PC-9 (cell line): ENCODE results near the gene FBXL17. TPM values are rescaled to one million over a fixed set of nuclear protein-coding genes. Genes with fewer than 3 reads are reported as not detected.
A peak's percentile ranks its signal among the peaks of the same experiment; 100 is the strongest.

Experiments used
- BruUV-seq: library from RNA; stranded (reverse); fragments of 400-500 nt; replicated peaks from 2 replicates; lab custom pipeline; 2021; lab: Mats Ljungman, UMichigan
- CTCF ChIA-PET: fragments of 300-600 bp; sonication (Branson Sonifier 250); formaldehyde crosslinking; loops from one replicate; lab custom pipeline; 2022; ENCODE audit warnings: antibody characterized with exemption; lab: Charles Lee
- POLR2A ChIA-PET: fragments of 300-600 bp; sonication (Branson Sonifier 250); formaldehyde crosslinking; loops from one replicate; lab custom pipeline; 2022; ENCODE audit warnings: antibody characterized with exemption; ENCODE audit not compliant: unreplicated experiment; lab: Charles Lee
- DNase-seq, 2 experiments: peaks; one replicate each; pipeline versions ENCODE4 v3.0.0 to v3.0.0-alpha.2; 2015 to 2022; ENCODE audit warnings: mixed read lengths in 1 of 2
- H2AFZ ChIP-seq: fragments of 200-600 bp; sonication (generic); 2 replicates; pipeline ENCODE4 v1.8.1; 2017; ENCODE audit warnings: antibody characterized with exemption
- H3F3A ChIP-seq: fragments of 200-600 bp; sonication (generic); 2 replicates; pipeline ENCODE4 v1.8.1; 2017; ENCODE audit warnings: antibody characterized with exemption, mild to moderate bottlenecking, low read depth; ENCODE audit not compliant: insufficient read depth
- H3K27ac ChIP-seq: fragments of 200-600 bp; sonication (generic); 2 replicates; pipeline ENCODE4 v1.6.1; 2016; ENCODE audit warnings: mixed run types
- H3K27me3 ChIP-seq: fragments of 200-600 bp; sonication (generic); 2 replicates; pipeline ENCODE4 v1.6.1; 2016; ENCODE audit warnings: low read depth, mixed run types; ENCODE audit not compliant: insufficient read depth
- H3K36me3 ChIP-seq: fragments of 200-600 bp; sonication (generic); 2 replicates; pipeline ENCODE4 v1.6.1; 2016; ENCODE audit warnings: low read depth, mixed run types
- H3K4me1 ChIP-seq: fragments of 200-600 bp; sonication (generic); replicated peaks from 2 replicates; pipeline ENCODE4 v1.6.1; 2016; ENCODE audit warnings: mixed run types; ENCODE audit not compliant: insufficient read depth
- H3K4me2 ChIP-seq: fragments of 200-600 bp; sonication (generic); 2 replicates; pipeline ENCODE4 v1.6.1; 2017; ENCODE audit warnings: mixed run types
- H3K4me3 ChIP-seq: fragments of 200-600 bp; sonication (generic); 2 replicates; pipeline ENCODE4 v1.6.1; 2016; ENCODE audit warnings: mixed run types
- H3K79me2 ChIP-seq: fragments of 200-600 bp; sonication (generic); 2 replicates; pipeline ENCODE4 v1.6.1; 2017; ENCODE audit warnings: low read depth, mixed run types
- H3K9me2 ChIP-seq: fragments of 200-600 bp; sonication (generic); 2 replicates; pipeline ENCODE4 v1.8.1; 2017; ENCODE audit warnings: mild to moderate bottlenecking; ENCODE audit not compliant: insufficient read depth
- H3K9me3 ChIP-seq: fragments of 200-600 bp; sonication (generic); 2 replicates; pipeline ENCODE4 v1.8.1; 2016; ENCODE audit warnings: low read depth; ENCODE audit not compliant: insufficient read depth
- H4K20me1 ChIP-seq: fragments of 200-600 bp; sonication (generic); 2 replicates; pipeline ENCODE4 v1.8.1; 2017; ENCODE audit not compliant: insufficient read depth
- CTCF ChIP-seq: fragments of 200-600 bp; sonication (generic); conservative IDR thresholded peaks from 2 replicates; pipeline ENCODE4 v1.6.1; 2017; ENCODE audit warnings: mixed run types, antibody characterized with exemption, mild to moderate bottlenecking, moderate library complexity
- EZH2 ChIP-seq: fragments of 200-600 bp; sonication (generic); IDR thresholded peaks from 2 replicates; pipeline ENCODE4 v1.8.0; 2017; ENCODE audit warnings: antibody characterized with exemption, low read depth
- intact Hi-C: fragments of 100-400 bp; cut with micrococcal nuclease; formaldehyde crosslinking; loops from one replicate; pipeline ENCODE4 v1.10.0; 2022; ENCODE audit not compliant: unreplicated experiment
- total RNA-seq: library from RNA; stranded (reverse); gene quantifications from 2 replicates; pipeline ENCODE4 v1.2.3, GENCODE V29; 2021

Gene FBXL17
- total RNA-seq, 1 experiment from 2014 or later: 19.5 TPM

- H4K20me1 ChIP-seq: no peaks in the 10 kb centered on the region; the same call in 1 of the 2 replicates
- peaks cover 5% of the 10 kb centered on the region; the same call in 1 of the 2 replicates for H3F3A ChIP-seq
- POLR2A ChIA-PET: interaction anchor here (0.6 to 0.7 kb wide), 2 partner anchors 1029 to 1523 kb away, joined by 4 read pairs; no protein-coding TSS in a partner anchor
- peaks cover 42% of the 10 kb centered on the region for H3K79me2 ChIP-seq
- no peaks in the 10 kb centered on the region for H3K27me3 ChIP-seq
- TF ChIP-seq EZH2 (no peak), CTCF (no peak)
- DNase-seq: no peak
- H3K9me3 ChIP-seq: peaks cover 14% of the 10 kb centered on the region
- H3K4me1 ChIP-seq: peaks cover 28% of the 10 kb centered on the region
- no peaks in the 10 kb centered on the region for H3K36me3 ChIP-seq
- H3K27ac ChIP-seq: no peak overlapping the region
- H3K4me2 ChIP-seq: peak overlapping the region; percentile 96
- H3K4me3 ChIP-seq: peak overlapping the region; percentile 77
- H2AFZ ChIP-seq: peak overlapping the region; percentile 86
- TSS peak; percentile 31 for BruUV-seq
- CTCF ChIA-PET: no interaction called here
- no peaks in the 10 kb centered on the region for H3K9me2 ChIP-seq
- intact Hi-C loops: no loop called here
Measured at GRCh38 chr5:108379722-108380530, 2.0 kb downstream of the FBXL17 start.

GRCh38 chr5:108375768-108376167 lies 6.1 kb downstream of the FBXL17 start:
- CTCF ChIA-PET: no interaction called here
- POLR2A ChIA-PET: no interaction called here
- no peak for DNase-seq

GRCh38 chr5:108373426-108373825 lies 8.5 kb downstream of the FBXL17 start:
- BruUV-seq: no TSS peak
- POLR2A ChIA-PET: no interaction called here

More at GRCh38 chr5:108375768-108376167, 6.1 kb downstream of the FBXL17 start:
- no peak overlapping the region for H2AFZ ChIP-seq
- peaks cover 46% of the 10 kb centered on the region for H3K79me2 ChIP-seq
- intact Hi-C loops: no loop called here
- no peak overlapping the region for H3K4me3 ChIP-seq
- no TSS peak for BruUV-seq
- peaks cover 33% of the 10 kb centered on the region for H3K9me3 ChIP-seq
- peaks cover 14% of the 10 kb centered on the region for H3K4me1 ChIP-seq
- H3K27ac ChIP-seq: no peak overlapping the region
- peaks cover 7% of the 10 kb centered on the region; the same call in 1 of the 2 replicates for H3K36me3 ChIP-seq
- no peak for TF ChIP-seq CTCF
- no peak for TF ChIP-seq EZH2
- no peaks in the 10 kb centered on the region for H3F3A ChIP-seq
- no peak overlapping the region for H3K4me2 ChIP-seq
- H3K9me2 ChIP-seq: no peaks in the 10 kb centered on the region
- no peaks in the 10 kb centered on the region for H3K27me3 ChIP-seq
- no peaks in the 10 kb centered on the region; the same call in 1 of the 2 replicates for H4K20me1 ChIP-seq

More at GRCh38 chr5:108373426-108373825, 8.5 kb downstream of the FBXL17 start:
- no peaks in the 10 kb centered on the region for H3K27me3 ChIP-seq
- no peaks in the 10 kb centered on the region for H4K20me1 ChIP-seq
- H2AFZ ChIP-seq: no peak overlapping the region
- H3K4me2 ChIP-seq: no peak overlapping the region
- no peaks in the 10 kb centered on the region for H3K9me2 ChIP-seq
- peaks cover 24% of the 10 kb centered on the region for H3K79me2 ChIP-seq
- peaks cover 7% of the 10 kb centered on the region; the same call in 1 of the 2 replicates for H3K36me3 ChIP-seq
- DNase-seq: no peak
- H3K9me3 ChIP-seq: peaks cover 33% of the 10 kb centered on the region
- CTCF ChIA-PET: no interaction called here
- H3K4me3 ChIP-seq: no peak overlapping the region
- H3K4me1 ChIP-seq: no peaks in the 10 kb centered on the region
- no peaks in the 10 kb centered on the region for H3F3A ChIP-seq
- intact Hi-C loops: no loop called here
- no peak for TF ChIP-seq CTCF
- no peak for TF ChIP-seq EZH2
- H3K27ac ChIP-seq: no peak overlapping the region
